CD14-positive monocyte (primary cell): ENCODE results near the gene ZNF362. TPM values are rescaled to one million over a fixed set of nuclear protein-coding genes. Genes with fewer than 3 reads are reported as not detected.

Experiments
- DNase-seq, 3 donors: peaks; one replicate each; pipeline ENCODE4 v3.0.0-alpha.2; 2011 to 2022
- H2AFZ ChIP-seq: 2 replicates; pipeline ENCODE4 v1.6.0; 2012; ENCODE audit warnings: mild to moderate bottlenecking, low read depth, low read length, inconsistent platforms; ENCODE audit not compliant: insufficient read depth, poor library complexity, severe bottlenecking
- H3K27ac ChIP-seq, 2 donors: 1 replicate in 1 of 2; 2 replicates in 1 of 2; pipeline ENCODE4 v1.5.1; 2012 to 2013; ENCODE audit warnings: low read length in 2 of 2, control low read depth in 1 of 2, inconsistent platforms in 1 of 2, low read depth in 1 of 2, mild to moderate bottlenecking in 1 of 2
- H3K27me3 ChIP-seq, 2 donors: one replicate each; pipeline versions ENCODE4 v1.6.0 to v1.6.1; 2011 to 2013; ENCODE audit warnings: low read length in 2 of 2; ENCODE audit not compliant: control insufficient read depth in 2 of 2, insufficient read depth in 2 of 2
- H3K36me3 ChIP-seq, 2 donors: replicated peaks in 1 of 2; 1 replicate in 1 of 2; 2 replicates in 1 of 2; pipeline versions ENCODE4 v1.5.1 to v1.6.1; 2012 to 2013; ENCODE audit warnings: low read length in 2 of 2, control low read depth in 1 of 2, inconsistent platforms in 1 of 2, mild to moderate bottlenecking in 1 of 2; ENCODE audit not compliant: insufficient read depth in 2 of 2, control insufficient read depth in 1 of 2
- H3K4me1 ChIP-seq, 2 donors: 1 replicate in 1 of 2; 2 replicates in 1 of 2; pipeline versions ENCODE4 v1.5.1 to v1.6.1; 2012 to 2013; ENCODE audit warnings: low read length in 2 of 2, control low read depth in 1 of 2, inconsistent platforms in 1 of 2, mild to moderate bottlenecking in 1 of 2, moderate library complexity in 1 of 2; ENCODE audit not compliant: insufficient read depth in 2 of 2, control insufficient read depth in 1 of 2
- H3K4me2 ChIP-seq: replicated peaks from 2 replicates; pipeline ENCODE3; 2012; ENCODE audit warnings: low read length, moderate library complexity, mild to moderate bottlenecking; ENCODE audit not compliant: poor library complexity, severe bottlenecking; ENCODE audit errors: extremely low read depth
- H3K4me3 ChIP-seq, 3 experiments: fragments of 200-600 bp in 1 of 3; sonication (generic) in 1 of 3; replicated peaks in 1 of 3; 1 replicate in 2 of 3; 2 replicates in 1 of 3; pipeline ENCODE4 v1.5.1; 2011 to 2013; ENCODE audit warnings: low read length in 3 of 3, mild to moderate bottlenecking in 3 of 3, control low read depth in 2 of 3, low read depth in 2 of 3, inconsistent platforms in 1 of 3, moderate library complexity in 1 of 3
- H3K79me2 ChIP-seq: 2 replicates; pipeline ENCODE4 v1.6.0; 2012; ENCODE audit warnings: mild to moderate bottlenecking, control low read depth, inconsistent platforms, low read length, moderate library complexity; ENCODE audit not compliant: insufficient read depth
- H3K9ac ChIP-seq: 2 replicates; pipeline ENCODE4 v1.6.0; 2017; ENCODE audit warnings: low read length, mild to moderate bottlenecking; ENCODE audit not compliant: insufficient read depth, poor library complexity, severe bottlenecking
- H3K9me3 ChIP-seq, 2 donors: replicated peaks in 1 of 2; 1 replicate in 1 of 2; 2 replicates in 1 of 2; pipeline versions ENCODE4 v1.5.1 to v1.6.1; 2012 to 2013; ENCODE audit warnings: low read length in 2 of 2, control low read depth in 1 of 2; ENCODE audit not compliant: control insufficient read depth in 1 of 2, insufficient read depth in 1 of 2
- H4K20me1 ChIP-seq: 2 replicates; pipeline ENCODE4 v1.6.0; 2012; ENCODE audit warnings: mild to moderate bottlenecking, low read length, control low read depth, moderate library complexity; ENCODE audit not compliant: insufficient read depth
- H3K27ac Mint-ChIP-seq, 7 donors: one replicate each; pipeline ENCODE4 v1.8.0; 2020; ENCODE audit warnings: mild to moderate bottlenecking in 7 of 7, mixed read lengths in 7 of 7, moderate library complexity in 6 of 7, inconsistent platforms in 2 of 7
- H3K27me3 Mint-ChIP-seq, 3 donors: one replicate each; pipeline ENCODE4 v1.8.0; 2021 to 2022; ENCODE audit warnings: low read depth in 3 of 3, mild to moderate bottlenecking in 3 of 3, mixed read lengths in 3 of 3, moderate library complexity in 3 of 3, inconsistent platforms in 1 of 3
- H3K36me3 Mint-ChIP-seq, 2 donors: one replicate each; pipeline ENCODE4 v1.8.0; 2020; ENCODE audit warnings: mixed read lengths in 2 of 2, inconsistent platforms in 1 of 2, mild to moderate bottlenecking in 1 of 2
- H3K4me1 Mint-ChIP-seq: one replicate; pipeline ENCODE4 v1.8.0; 2020; ENCODE audit warnings: mild to moderate bottlenecking, mixed read lengths
- H3K4me3 Mint-ChIP-seq, 2 donors: one replicate each; pipeline ENCODE4 v1.8.0; 2020; ENCODE audit warnings: mild to moderate bottlenecking in 2 of 2, mixed read lengths in 2 of 2, moderate library complexity in 1 of 2
- H3K9me3 Mint-ChIP-seq, 7 donors: one replicate each; pipeline ENCODE4 v1.8.0; 2020 to 2022; ENCODE audit warnings: mixed read lengths in 7 of 7, mild to moderate bottlenecking in 6 of 7, moderate library complexity in 6 of 7, inconsistent platforms in 2 of 7
- CTCF ChIP-seq: fragments of 200-600 bp; IDR thresholded peaks from one replicate; pipeline ENCODE4 v1.8.0; 2022; ENCODE audit warnings: antibody characterized with exemption, mild to moderate bottlenecking
- WGBS: methylation state at CpG from one replicate; pipeline ENCODE4 v1.1.5; 2013; ENCODE audit warnings: missing lambda C conversion rate; ENCODE audit not compliant: insufficient coverage; 5-methylcytosine and 5-hydroxymethylcytosine counted together
- intact Hi-C, 2 donors: fragments of 100-400 bp; cut with micrococcal nuclease; formaldehyde crosslinking; loops; one replicate each; pipeline versions ENCODE4 v1.15.0 to v1.15.1; 2023
- polyA plus RNA-seq, 3 donors: library from polyadenylated mRNA; depleted of rRNA in 1 of 3; unstranded in 2 of 3; stranded (reverse) in 1 of 3; fragments of 300-500 nt in 2 of 3; fragments of >200 nt in 1 of 3; fragmentation: Illumina TruSeq in 2 of 3; gene quantifications; 1 replicate in 2 of 3; 2 replicates in 1 of 3; pipeline ENCODE4 v1.2.3, GENCODE V29; 2012 to 2021

ZNF362 gene
- polyA plus RNA-seq, 3 donors = 11.4 to 18.9 (median 13.5) TPM

- Histone ChIP-seq H3K79me2 (peaks cover 93% of the 10 kb centered on the region), H3K36me3 (peaks cover 13 to 40% of the 10 kb centered on the region in 2 donors), H3K9ac (no peak overlapping the region), H3K9me3 (no peaks in the 10 kb centered on the region), H3K4me1 (peaks cover 68 to 97% of the 10 kb centered on the region in 2 donors), H3K27me3 (no peaks in the 10 kb centered on the region), H3K27ac (peak overlapping the region in 1 of 2 donors; percentile 85), H4K20me1 (peaks cover 96% of the 10 kb centered on the region), H3K4me3 (no peak overlapping the region), H3K4me2 (no peak overlapping the region), H2AFZ (no peak overlapping the region)
- Mint-ChIP-seq H3K4me3 (no peak overlapping the region), H3K36me3 (peaks cover 45 to 55% of the 10 kb centered on the region in 2 donors), H3K27me3 (peaks cover 0 to 3% (median 0%) of the 10 kb centered on the region in 3 donors), H3K27ac (peak overlapping the region in 4 of 7 donors; percentile 15 to 80 (median 42)), H3K4me1 (peaks cover 91% of the 10 kb centered on the region), H3K9me3 (no peaks in the 10 kb centered on the region)
- TF ChIP-seq CTCF = no peak
- no peak for DNase-seq
- intact Hi-C loops = no loop called here
- WGBS = 92% methylated on average over 3 of the region's 7 CpGs
Observed at GRCh38 chr1:33342041-33342723, 85.9 kb downstream of the ZNF362 start.

- WGBS = 90% methylated on average over 4 of the region's 5 CpGs
- Histone ChIP-seq H3K27ac (peak overlapping the region in 1 of 2 donors; percentile 15), H3K9me3 (no peaks in the 10 kb centered on the region), H3K9ac (no peak overlapping the region), H3K36me3 (peaks cover 13 to 40% of the 10 kb centered on the region in 2 donors), H4K20me1 (peaks cover 96% of the 10 kb centered on the region), H3K79me2 (peaks cover 93% of the 10 kb centered on the region), H3K4me3 (no peak overlapping the region), H3K27me3 (no peaks in the 10 kb centered on the region), H3K4me1 (peaks cover 68 to 97% of the 10 kb centered on the region in 2 donors), H2AFZ (no peak overlapping the region), H3K4me2 (no peak overlapping the region)
- no peak for DNase-seq
- Mint-ChIP-seq H3K9me3 (no peaks in the 10 kb centered on the region), H3K36me3 (peaks cover 45 to 61% of the 10 kb centered on the region in 2 donors), H3K4me1 (peaks cover 91% of the 10 kb centered on the region), H3K27ac (peak overlapping the region in 4 of 7 donors; percentile 27 to 60 (median 36)), H3K27me3 (peaks cover 0 to 3% (median 0%) of the 10 kb centered on the region in 3 donors), H3K4me3 (no peak overlapping the region)
- intact Hi-C loops = no loop called here
- TF ChIP-seq CTCF = no peak
Observed at GRCh38 chr1:33343539-33343938, 87.2 kb downstream of the ZNF362 start.
